CD4-positive, alpha-beta T cell treated with Interferon alpha-2 for 1 hour (primary cell): ENCODE measurements around the gene PLCB3.

ENCODE experiments used
- DNase-seq, 2 donors: peaks; one replicate each; pipeline ENCODE4 v3.0.0-alpha.2; 2020 to 2022

The PLCB3 gene

DNA sequence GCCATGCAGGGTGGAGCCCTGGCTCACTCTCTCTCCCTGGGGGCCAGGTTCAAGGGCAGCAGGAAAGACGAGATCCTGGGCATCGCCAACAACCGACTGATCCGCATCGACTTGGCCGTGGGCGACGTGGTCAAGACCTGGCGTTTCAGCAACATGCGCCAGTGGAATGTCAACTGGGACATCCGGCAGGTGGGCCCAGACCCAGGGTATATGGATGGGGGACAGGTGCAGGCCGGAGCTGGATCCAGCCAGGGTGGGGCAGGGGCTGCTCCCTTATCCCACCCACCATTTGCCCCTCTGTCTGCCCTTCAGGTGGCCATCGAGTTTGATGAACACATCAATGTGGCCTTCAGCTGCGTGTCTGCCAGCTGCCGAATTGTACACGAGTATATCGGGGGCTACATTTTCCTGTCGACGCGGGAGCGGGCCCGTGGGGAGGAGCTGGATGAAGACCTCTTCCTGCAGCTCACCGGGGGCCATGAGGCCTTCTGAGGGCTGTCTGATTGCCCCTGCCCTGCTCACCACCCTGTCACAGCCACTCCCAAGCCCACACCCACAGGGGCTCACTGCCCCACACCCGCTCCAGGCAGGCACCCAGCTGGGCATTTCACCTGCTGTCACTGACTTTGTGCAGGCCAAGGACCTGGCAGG lies 28.2 kb upstream of the PLCB3 start:
- no peak for DNase-seq

DNA sequence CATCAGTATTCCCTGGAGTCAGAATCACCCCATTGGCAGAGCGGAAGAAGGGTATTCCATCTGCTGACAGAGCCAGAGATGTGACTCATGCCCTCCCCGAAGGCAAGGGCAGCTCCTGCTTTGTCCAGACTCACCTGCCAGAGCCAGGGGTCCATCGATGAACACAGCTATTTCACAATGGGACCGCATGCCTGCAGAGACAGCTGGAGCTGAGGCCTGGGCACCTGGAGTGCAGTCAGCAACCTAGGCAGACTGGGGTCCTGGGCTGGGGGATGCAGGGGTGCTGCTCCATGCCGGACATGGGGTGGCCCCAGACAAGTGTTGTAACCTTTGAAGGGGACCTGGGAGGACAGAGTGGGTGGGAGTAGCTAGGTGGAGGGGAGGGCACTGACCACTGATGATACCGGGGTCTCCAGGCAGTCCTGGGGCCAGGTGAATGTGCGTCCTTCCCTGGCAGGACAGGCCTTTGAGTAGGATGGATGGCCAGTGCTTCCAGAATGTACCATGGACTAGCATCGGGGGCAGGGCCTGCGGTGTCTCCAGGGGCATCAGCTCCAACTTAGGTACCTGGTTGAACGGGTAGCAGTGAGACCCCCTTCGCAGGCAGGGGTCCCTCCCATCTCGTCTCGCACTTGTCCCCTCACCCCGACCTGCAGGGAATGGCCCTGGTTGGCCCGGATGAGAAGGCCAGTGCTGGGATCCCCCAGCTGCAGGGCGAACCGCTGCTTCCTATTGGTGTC lies 27.0 kb upstream of the PLCB3 start:
- DNase-seq, result no peak

DNA sequence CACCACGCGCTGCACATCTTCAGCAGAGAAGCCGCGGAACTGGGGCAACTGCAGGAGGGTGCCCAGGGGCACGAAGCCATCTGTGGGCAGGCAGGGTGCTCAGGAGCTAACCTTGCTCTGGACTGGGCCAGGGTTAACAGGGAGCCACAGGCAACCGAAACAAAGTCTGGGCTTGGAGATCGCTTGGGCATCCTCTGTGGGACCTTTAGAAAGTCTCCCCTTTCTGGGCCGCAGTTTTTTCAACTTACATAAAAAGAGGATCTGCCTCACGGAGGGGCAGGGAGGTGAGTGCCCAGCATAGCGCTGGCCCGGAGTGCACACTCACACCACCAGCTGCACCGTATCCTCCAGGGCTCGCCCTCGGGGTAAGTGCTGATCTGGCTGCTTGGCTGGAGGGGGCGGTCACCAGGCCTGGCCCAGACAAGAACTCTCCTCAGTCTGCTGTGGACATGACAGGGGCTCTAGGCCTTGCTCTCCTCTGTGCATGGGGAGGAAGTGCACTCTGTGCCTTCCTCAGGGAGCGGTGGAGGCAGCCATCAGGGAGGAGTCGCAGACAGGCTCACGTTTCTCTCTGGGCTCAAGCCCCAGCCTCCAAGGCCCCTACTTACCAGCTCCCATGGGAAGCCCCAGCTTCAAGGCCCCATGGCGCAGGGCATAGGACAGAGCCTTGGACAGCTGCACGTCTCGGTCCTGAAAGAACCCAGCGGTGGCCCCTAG lies 26.3 kb upstream of the PLCB3 start:
- DNase-seq, result no peak

DNA sequence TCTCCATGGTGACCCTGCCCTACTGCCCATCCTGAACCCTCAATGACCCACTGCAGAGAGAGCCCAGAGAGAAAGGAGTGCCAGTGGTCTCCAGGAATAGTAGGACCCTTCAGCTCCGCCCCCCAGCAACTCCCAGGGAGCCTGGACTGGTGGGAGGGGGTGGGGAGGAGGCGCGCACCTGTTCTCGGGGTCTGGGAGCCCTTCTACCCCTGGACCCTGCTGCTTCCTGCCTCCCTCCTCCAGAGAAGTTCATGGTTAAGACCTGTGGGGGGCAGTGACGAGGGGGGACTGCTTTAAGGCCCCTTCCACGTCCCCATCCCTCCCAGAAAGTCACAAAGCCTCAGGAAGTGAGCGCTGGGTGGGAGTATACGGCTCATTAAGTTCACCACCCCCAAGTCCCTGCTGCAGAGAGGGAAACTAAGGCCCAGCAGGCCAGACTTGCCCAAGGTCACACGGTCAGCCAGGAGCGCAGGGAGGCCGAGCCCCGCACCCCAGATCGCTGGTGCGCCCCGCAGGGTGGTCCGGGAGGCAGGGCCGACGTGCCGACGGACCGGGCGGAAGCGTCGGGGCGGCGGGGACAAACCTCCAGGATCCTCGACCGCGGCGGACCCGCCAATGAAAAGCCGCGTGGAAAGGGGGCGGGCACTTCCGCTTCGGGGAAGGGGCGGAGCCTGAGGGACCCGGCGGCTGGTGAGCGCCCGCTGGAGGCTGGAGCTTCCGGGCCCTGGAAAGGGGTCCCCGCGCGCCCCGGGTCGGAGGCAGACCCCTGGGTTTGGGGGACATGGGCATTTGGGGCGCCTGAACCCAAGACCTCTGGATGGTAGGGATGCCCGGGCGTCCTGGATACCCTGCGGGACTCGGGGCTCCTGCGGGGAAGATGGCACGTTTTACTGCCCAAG lies 25.5 kb upstream of the PLCB3 start, which contains the start of the genes NUDT22 and TRPT1:
TSS of gene NUDT22 (plus strand) at position 667 of the 899 bp plus-strand sequence. CDS start 379 bp downstream, outside the sequence.
TSS of gene TRPT1 (minus strand) at position 579 of the 899 bp plus-strand sequence. CDS start at position 253, 326 bp downstream.
- peak; percentile 85 to 89 for DNase-seq

DNA sequence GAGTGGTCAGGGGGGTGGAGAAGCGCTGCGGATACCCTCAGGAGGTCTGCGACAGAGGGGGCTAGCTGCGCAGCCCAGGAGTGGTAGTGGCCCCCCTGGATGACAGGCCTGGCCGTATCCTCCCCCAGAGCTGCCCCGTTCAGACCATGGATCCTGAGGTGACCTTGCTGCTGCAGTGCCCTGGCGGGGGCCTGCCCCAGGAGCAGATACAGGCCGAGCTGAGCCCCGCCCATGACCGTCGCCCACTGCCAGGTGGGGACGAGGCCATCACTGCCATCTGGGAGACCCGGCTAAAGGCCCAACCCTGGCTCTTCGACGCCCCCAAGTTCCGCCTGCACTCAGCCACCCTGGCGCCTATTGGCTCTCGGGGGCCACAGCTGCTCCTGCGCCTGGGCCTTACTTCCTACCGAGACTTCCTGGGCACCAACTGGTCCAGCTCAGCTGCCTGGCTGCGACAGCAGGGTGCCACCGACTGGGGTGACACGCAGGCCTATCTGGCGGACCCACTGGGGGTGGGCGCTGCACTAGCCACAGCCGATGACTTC lies 24.8 kb upstream of the PLCB3 start:
- peak; percentile 57 to 74 for DNase-seq

DNA sequence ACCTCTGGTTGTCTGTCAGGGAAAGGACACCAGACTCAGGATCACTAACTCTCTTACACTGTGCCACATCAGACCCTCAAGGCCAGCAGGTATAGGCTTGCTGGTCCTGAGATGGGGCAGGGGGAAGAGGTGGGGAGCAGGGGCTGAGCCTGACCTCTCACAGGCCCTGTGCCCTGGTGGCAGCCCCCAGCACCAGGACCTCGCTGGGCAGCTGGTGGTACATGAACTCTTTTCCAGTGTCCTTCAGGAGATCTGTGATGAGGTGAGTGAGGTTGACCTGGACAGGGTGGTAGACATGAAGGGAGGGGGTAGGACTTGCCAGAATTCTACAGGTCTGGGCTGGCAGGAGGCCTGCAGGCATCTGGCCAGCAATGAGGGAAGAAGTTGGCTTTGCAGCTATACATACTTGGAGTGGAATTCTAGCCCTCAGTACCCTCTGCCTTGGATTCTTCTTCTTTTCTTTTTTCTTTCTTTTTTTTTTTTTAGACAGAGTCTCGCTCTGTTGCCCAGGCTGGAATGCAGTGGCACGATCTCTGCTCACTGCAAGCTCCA lies 23.8 kb upstream of the PLCB3 start:
- DNase-seq, result no peak

DNA sequence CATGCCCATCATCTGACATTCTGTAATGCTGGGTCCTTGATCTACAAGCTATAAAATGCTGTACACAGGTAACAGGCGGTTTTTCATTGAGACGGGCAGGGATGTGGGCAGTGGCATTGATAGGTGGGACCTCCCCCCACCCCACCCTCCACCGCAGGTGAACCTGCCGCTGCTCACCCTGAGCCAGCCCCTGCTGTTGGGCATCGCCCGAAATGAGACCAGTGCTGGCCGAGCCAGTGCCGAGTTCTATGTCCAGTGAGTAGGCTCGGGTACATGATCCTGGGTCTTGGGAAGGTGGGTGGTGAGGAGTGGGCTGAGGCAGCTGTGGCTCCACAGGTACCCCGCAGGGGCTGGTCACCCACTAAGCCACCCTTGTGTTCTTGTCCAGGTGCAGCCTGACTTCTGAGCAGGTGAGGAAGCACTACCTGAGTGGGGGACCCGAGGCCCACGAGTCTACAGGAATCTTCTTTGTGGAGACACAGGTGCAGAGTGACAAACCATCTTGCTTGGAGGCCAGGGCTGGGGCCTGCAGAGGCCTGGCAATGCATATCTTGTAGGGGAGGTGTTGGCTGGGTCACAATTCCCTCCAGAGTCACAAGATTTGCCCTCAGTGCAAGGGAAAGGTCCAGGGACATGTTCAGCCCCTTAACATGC lies 22.1 kb upstream of the PLCB3 start:
- DNase-seq, result no peak

DNA sequence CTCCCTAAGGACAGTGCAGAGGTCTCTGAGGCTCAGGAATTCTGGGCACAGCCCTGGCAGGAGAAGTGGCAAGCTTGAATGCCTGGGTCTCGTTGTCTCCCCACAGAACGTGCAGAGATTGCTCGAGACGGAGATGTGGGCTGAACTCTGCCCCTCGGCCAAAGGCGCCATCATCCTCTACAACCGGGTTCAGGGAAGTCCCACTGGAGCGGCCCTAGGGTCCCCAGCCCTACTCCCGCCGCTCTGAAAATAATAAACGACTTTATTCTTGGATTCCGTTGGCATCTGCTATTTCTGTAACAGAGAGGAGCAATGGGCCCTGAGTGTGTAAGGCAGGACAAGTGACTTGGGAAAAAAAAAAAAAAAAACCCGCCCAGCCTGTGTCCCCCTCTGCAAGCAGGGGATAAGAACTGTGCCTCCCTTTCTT lies 21.6 kb upstream of the PLCB3 start:
- no peak for DNase-seq

DNA sequence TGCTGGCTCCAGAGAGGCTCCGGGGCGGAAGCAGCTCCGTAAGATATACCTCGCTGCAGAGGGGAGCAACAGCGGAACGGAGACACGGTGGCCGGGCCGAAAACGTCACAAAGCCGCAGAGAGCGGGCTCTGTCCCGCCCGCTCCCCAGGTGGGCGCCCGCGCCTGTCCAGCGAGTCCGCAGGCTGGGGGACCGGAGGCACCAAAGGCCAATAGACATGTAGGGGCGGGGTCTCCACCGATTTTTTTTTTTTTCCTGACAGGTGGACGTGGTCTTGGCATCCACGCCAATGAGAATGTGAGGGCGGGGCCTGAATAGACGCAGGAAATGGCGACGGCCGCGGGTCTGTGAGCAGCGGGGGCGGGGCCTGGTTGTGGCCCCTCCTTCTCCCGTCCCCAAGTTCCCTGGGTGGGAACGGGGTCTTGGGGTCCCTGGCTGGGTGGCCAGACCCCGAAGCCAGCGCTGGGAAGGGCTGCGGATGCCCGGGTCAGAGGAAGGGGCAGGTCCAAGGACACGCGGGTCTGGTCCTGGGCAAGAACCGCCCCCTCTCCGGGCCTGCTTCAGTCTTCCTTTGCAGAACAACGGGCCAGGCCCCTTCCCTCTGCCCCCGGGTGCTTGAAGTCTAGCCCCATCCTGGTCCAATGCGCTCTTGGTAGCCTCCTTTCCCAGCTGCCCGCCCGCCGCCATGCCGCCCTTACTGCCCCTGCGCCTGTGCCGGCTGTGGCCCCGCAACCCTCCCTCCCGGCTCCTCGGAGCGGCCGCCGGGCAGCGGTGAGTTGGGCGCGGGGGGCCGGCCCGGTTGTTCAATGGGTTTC lies 21.0 kb upstream of the PLCB3 start, which contains the start of gene DNAJC4:
TSS of gene DNAJC4 (plus strand) at position 378 of the 814 bp plus-strand sequence. CDS start at position 685, 307 bp downstream.
- DNase-seq, result peak; percentile 89 to 92

DNA sequence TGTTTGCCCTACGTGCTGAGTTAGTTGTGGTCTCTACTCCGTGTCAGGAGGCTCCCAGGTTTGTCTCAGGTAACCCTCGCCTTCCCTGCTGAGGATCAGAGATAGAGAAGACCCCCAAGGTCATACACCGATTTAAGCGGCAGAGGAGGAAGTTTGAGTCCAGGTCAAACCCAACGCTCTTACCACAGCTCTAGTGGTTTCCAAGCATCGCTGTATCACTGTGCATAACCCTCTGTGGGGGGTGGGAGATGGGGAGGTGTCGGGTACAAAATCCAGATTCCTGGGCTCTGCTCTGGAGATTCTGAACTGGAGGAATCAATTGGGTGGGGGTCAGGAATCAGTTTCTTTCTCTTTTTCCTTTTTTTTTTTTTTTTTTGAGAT lies 20.4 kb upstream of the PLCB3 start:
- no peak for DNase-seq

DNA sequence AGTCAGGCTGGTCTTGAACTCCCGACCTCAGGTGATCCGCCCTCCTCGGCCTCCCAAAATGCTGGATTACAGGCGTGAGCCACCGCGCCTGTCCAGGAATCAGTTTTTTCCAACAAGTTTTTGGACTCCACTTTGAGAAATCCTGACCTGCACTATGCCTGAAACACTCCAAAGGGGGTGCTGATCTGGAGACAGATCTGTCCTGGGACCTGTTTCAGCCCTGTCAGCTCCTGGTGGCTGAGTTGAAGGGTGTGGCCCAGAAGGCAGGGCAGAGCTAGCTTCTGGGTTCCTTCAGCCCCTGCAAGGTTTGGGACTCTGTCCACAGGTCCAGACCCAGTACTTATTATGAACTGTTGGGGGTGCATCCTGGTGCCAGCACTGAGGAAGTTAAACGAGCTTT lies 19.8 kb upstream of the PLCB3 start:
- DNase-seq, result no peak

DNA sequence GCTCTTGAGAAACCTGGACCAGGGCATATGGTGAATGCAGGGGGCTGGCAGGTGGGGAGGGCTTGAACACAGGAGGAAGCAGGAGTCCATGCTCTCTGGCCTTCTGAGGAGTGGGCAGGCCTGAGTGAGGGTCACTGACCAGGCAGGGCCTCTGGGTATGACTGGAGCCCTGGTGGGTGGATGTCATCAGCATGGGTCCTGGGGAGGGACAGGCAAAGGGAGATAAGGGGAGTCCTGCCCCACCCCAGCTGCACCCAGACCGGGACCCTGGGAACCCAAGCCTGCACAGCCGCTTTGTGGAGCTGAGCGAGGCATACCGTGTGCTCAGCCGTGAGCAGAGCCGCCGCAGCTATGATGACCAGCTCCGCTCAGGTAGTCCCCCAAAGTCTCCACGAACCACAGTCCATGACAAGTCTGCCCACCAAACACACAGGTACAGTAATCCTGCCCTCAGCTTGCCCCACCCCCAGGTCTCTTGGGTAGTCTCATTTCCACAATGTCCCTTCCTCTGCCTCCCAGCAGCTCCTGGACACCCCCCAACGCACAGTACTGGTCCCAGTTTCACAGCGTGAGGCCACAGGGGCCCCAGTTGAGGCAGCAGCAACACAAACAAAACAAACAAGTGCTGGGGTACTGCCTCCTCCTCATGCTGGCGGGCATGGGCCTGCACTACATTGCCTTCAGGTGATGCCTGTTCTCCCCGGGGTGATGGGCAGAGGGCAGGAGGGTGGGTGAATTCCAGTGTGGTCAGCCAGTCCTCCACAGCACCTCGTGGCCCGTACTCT lies 19.0 kb upstream of the PLCB3 start:
- DNase-seq, result no peak

DNA sequence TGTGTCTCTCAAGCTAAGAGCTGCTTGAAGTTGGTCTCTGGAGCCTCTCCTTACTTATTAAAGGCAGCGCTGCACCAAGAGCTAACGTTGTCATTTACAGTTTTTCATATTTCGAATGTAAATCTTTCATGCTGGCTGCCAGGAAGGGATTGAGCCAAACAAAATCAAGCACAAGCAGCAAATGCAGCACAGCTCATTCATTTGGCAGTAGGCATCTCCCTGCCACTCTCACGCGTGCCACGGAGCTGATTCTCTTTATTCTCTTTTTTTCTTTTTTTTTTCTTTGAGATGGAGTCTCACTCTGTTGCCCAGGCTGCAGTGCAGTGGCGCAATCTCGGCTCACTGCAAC lies 18.4 kb upstream of the PLCB3 start:
- DNase-seq, result no peak

DNA sequence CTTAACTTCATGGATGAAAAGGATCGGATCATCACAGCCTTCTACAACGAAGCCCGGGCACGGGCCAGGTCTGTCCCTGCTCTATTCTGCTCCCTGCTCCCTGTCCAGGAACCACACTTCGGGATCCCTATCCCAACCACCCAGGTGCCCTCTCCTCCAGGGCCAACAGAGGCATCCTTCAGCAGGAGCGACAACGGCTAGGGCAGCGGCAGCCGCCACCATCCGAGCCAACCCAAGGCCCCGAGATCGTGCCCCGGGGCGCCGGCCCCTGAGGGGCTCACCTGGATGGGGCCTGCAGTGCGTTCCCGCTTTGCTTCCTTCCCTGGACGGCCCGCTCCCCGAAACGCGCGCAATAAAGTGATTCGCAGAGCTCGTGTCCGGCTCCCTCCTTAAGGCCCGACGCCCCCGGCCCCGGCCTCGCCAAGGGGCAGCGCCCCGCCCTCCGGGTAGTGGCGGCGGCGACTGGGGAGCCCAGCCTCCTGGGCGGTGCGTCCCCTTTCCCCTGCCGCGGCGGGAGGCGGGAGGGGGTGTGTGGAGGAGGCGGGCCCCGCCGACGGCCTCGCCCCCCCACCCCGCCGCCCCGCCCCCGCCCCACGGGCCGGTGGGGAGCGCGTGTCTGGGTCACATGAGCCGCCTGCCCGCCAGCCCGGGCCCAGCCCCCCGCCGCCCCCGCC lies 17.3 kb upstream of the PLCB3 start, which contains the start of gene VEGFB:
TSS of gene VEGFB (plus strand) at position 672 of the 674 bp plus-strand sequence. CDS start 250 bp downstream, outside the sequence.
- peak; percentile 76 to 86 for DNase-seq

DNA sequence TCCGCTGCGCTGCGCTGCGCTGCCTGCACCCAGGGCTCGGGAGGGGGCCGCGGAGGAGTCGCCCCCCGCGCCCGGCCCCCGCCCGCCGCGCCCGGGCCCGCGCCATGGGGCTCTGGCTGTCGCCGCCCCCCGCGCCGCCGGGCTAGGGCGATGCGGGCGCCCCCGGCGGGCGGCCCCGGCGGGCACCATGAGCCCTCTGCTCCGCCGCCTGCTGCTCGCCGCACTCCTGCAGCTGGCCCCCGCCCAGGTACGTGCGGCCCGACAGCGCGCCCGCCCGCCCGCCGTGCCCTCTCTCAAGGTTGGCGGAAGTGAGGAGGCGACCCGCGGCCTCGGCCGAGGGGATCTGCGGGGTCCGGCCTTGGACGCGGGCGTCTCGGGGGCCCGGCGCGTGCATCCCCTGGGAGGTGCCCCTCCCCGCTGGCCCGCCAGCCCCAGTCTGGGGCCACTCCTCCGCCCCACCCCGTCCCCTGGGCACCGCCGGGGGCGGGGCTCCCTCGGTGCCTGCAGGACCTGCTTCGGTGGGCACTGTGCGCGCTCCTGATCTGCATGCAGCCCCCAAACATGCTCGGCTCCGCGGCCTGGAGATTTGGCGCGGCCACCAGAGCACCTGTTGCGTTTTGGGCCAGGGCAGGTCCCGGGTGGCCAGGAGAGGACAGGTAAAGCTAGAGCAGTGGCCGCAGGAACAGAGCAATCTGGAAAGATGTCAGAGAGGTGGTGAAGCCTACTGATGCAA lies 16.5 kb upstream of the PLCB3 start:
- DNase-seq, result peak; percentile 30 to 55

DNA sequence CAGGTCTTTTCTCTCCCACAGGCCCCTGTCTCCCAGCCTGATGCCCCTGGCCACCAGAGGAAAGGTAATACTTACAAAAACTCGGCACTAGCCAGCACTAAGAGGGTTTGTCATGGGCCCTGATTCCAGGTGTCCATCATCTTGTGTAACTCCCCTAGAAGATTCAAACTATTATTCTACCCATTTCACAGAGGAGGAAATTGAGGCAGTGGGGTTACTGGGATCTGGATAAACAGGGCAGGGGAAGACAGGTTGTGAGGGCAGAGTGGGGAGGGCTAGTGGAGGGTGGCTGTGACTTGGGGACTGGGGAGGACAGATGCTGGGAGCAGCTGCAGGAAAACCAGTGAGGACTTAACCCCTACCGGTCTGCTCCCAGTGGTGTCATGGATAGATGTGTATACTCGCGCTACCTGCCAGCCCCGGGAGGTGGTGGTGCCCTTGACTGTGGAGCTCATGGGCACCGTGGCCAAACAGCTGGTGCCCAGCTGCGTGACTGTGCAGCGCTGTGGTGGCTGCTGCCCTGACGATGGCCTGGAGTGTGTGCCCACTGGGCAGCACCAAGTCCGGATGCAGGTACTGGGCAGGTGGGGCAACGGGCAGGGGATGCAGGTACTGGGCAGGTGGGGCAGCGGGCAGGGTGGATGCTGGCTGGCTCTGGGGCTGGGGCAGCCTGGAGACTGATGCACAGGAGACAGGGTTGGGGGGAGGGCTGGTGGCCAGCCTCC lies 15.7 kb upstream of the PLCB3 start:
- no peak for DNase-seq

DNA sequence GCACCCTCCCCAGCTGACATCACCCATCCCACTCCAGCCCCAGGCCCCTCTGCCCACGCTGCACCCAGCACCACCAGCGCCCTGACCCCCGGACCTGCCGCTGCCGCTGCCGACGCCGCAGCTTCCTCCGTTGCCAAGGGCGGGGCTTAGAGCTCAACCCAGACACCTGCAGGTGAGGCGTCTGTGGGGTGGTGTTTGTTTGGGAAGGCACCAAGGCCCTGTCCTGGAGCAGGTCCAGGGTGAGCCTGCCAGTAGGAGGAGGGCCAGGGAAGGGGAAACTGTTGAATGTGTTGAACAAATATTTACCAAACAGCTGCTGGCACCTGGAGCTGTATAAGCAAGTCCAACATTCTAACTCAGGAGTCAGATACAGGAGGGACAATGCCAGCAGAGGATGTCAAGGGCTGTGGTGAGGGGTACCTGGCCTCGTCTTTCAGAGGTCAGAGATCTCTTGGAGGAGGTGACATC lies 13.8 kb upstream of the PLCB3 start:
- no peak for DNase-seq
